ENCODE data around the gene DUS1L.

DUS1L gene

DNA sequence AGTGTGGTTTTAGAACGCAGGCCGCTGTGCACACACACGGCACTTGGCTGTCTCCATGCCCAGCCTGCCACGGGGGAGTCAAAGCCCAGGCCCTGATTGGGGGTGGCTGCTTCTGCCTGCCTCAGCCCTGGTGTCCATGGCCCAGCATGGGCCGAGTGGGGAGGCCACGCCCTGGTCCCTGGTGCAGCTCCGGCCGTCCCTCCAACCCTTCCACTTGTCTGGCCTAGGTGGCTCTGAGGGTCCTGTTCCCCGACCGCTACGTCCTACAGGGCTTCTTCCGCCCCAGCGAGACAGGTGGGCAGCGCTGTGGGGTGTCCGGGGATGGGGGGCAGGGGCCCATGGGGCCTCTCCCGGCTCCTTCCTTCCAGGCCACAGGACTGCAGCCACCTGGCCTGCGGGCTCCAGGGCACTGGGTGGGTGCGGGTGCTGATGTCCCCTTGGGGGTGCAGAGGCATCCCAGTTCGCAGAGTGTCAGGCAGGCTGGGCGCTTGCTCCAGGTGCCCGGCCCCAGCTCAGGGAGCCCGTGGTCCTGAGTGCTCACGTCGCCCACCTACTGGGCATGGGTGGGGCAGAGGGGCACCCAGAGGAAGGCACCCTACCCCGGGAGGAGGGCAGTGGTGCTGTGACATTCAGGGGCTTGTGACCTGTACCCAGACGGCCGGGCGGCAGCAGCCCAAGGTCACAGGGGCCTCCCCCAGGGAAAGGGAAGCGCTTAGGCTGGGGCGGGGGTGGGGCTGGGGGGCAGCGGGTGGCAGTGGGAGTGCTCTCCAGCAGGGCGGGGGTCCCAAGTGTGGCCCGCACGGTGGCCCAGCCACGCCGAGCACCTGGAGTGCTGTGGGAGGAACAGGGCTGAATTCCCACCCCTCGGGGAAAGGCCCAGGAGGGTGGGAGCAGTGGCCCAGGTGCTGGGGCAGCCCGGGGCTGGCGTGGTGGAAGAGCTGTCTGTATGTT is 54.8 kb downstream of the DUS1L start:
- no peaks in the 10 kb centered on the region for H3K36me3 ChIP-seq (ENCODE audit: control insufficient read depth, low read length)
- TF ChIP-seq EZH2phosphoT487 (IDR thresholded peaks at IDR 0.05; ENCODE audit: borderline replicate concordance, low read length) = no peak
- TF ChIP-seq, protein P1, sequence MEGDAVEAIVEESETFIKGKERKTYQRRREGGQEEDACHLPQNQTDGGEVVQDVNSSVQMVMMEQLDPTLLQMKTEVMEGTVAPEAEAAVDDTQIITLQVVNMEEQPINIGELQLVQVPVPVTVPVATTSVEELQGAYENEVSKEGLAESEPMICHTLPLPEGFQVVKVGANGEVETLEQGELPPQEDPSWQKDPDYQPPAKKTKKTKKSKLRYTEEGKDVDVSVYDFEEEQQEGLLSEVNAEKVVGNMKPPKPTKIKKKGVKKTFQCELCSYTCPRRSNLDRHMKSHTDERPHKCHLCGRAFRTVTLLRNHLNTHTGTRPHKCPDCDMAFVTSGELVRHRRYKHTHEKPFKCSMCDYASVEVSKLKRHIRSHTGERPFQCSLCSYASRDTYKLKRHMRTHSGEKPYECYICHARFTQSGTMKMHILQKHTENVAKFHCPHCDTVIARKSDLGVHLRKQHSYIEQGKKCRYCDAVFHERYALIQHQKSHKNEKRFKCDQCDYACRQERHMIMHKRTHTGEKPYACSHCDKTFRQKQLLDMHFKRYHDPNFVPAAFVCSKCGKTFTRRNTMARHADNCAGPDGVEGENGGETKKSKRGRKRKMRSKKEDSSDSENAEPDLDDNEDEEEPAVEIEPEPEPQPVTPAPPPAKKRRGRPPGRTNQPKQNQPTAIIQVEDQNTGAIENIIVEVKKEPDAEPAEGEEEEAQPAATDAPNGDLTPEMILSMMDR (IDR thresholded peaks at IDR 0.05; ENCODE audit: low read depth, low read length, poor library complexity, severe bottlenecking) = no peak
- H3K4me3 ChIP-seq (ENCODE audit: low read length) = no peak overlapping the region
- no peaks in the 10 kb centered on the region for H3K79me2 ChIP-seq (ENCODE audit: control insufficient read depth, low read length)
- H3K9me2 ChIP-seq (replicated peaks; ENCODE audit: control insufficient read depth, low read length) = no peaks in the 10 kb centered on the region
- H3K27ac ChIP-seq (ENCODE audit: low read depth, low read length) = no peak overlapping the region
- no peaks in the 10 kb centered on the region for H3K27me3 ChIP-seq (ENCODE audit: control insufficient read depth, low read length)
- H3K9me3 ChIP-seq (ENCODE audit: control insufficient read depth, insufficient read depth, low read length) = no peaks in the 10 kb centered on the region
- no peaks in the 10 kb centered on the region for H4K20me1 ChIP-seq (ENCODE audit: control insufficient read depth, insufficient read depth, low read depth, low read length)
- no peak overlapping the region for H3K4me2 ChIP-seq (ENCODE audit: low read length)
- H3K4me1 ChIP-seq (ENCODE audit: control insufficient read depth, low read length) = no peaks in the 10 kb centered on the region
- no peaks in the 10 kb centered on the region for H3F3A ChIP-seq (ENCODE audit: control insufficient read depth, insufficient read depth)

DNA sequence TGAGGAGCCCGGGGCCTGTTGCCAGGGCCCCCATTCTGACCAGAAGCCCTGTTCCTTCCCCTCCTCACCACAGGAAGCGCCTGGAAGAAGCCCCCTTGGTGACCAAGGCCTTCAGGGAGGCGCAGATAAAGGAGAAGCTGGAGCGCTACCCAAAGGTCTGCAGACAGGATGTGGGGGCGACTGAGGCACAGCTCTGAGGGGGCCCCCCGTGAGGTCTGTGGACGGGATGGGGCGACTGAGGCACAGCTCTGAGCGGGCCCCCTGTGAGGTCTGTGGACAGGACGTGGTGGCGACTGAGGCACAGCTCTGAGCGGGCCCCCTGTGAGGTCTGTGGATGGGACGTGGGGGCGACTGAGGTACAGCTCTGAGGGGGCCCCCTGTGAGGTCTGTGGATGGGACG is 56.2 kb downstream of the DUS1L start:
- Histone ChIP-seq H3F3A (ENCODE audit: control insufficient read depth, insufficient read depth) (no peaks in the 10 kb centered on the region), H3K4me2 (ENCODE audit: low read length) (no peak overlapping the region)

GRCh38 chr17:82008941-82009405 is 56.6 kb downstream of the DUS1L start:
- H3K4me1 ChIP-seq (ENCODE audit: control insufficient read depth, low read length) = no peaks in the 10 kb centered on the region
- TF ChIP-seq, protein P1 (IDR thresholded peaks at IDR 0.05; ENCODE audit: low read depth, low read length, poor library complexity, severe bottlenecking) = no peak
- TF ChIP-seq EZH2phosphoT487 (IDR thresholded peaks at IDR 0.05; ENCODE audit: borderline replicate concordance, low read length) = no peak
- no peak overlapping the region for H3K4me2 ChIP-seq (ENCODE audit: low read length)
- no peak overlapping the region for H3K27ac ChIP-seq (ENCODE audit: low read depth, low read length)
- H3K9me3 ChIP-seq (ENCODE audit: control insufficient read depth, insufficient read depth, low read length) = no peaks in the 10 kb centered on the region
- H3K36me3 ChIP-seq (ENCODE audit: control insufficient read depth, low read length) = no peaks in the 10 kb centered on the region
- H3K9me2 ChIP-seq (replicated peaks; ENCODE audit: control insufficient read depth, low read length) = no peaks in the 10 kb centered on the region
- no peaks in the 10 kb centered on the region for H3F3A ChIP-seq (ENCODE audit: control insufficient read depth, insufficient read depth)
- no peaks in the 10 kb centered on the region for H4K20me1 ChIP-seq (ENCODE audit: control insufficient read depth, insufficient read depth, low read depth, low read length)
- no peak overlapping the region for H3K4me3 ChIP-seq (ENCODE audit: low read length)
- no peaks in the 10 kb centered on the region for H3K79me2 ChIP-seq (ENCODE audit: control insufficient read depth, low read length)
- no peaks in the 10 kb centered on the region for H3K27me3 ChIP-seq (ENCODE audit: control insufficient read depth, low read length)

More for the DNA sequence above, 56.2 kb downstream of the DUS1L start:
- no peaks in the 10 kb centered on the region for H3K9me2 ChIP-seq (replicated peaks; ENCODE audit: control insufficient read depth, low read length)
- no peaks in the 10 kb centered on the region for H4K20me1 ChIP-seq (ENCODE audit: control insufficient read depth, insufficient read depth, low read depth, low read length)
- no peak overlapping the region for H3K27ac ChIP-seq (ENCODE audit: low read depth, low read length)
- H3K79me2 ChIP-seq (ENCODE audit: control insufficient read depth, low read length) = no peaks in the 10 kb centered on the region
- TF ChIP-seq, protein P1 (IDR thresholded peaks at IDR 0.05; ENCODE audit: low read depth, low read length, poor library complexity, severe bottlenecking) = no peak
- no peak for TF ChIP-seq EZH2phosphoT487 (IDR thresholded peaks at IDR 0.05; ENCODE audit: borderline replicate concordance, low read length)
- no peak overlapping the region for H3K4me3 ChIP-seq (ENCODE audit: low read length)
- no peaks in the 10 kb centered on the region for H3K27me3 ChIP-seq (ENCODE audit: control insufficient read depth, low read length)
- no peaks in the 10 kb centered on the region for H3K36me3 ChIP-seq (ENCODE audit: control insufficient read depth, low read length)
- no peaks in the 10 kb centered on the region for H3K4me1 ChIP-seq (ENCODE audit: control insufficient read depth, low read length)
- no peaks in the 10 kb centered on the region for H3K9me3 ChIP-seq (ENCODE audit: control insufficient read depth, insufficient read depth, low read length)

All from DOHH2 (cell line).